KBM-7 (cell line): ENCODE measurements around the gene INHBC.
A peak's percentile ranks its signal among the peaks of the same experiment; 100 is the strongest.
"Not testable (repeated sequence)": the region's sequence is repeated elsewhere in the genome, so short reads cannot be mapped to it uniquely, and the experiment has no call there.

Source experiments
- DNase-seq: peaks from one replicate; pipeline ENCODE4 v3.0.0-alpha.2; 2015
- in situ Hi-C: fragments of 300-500 bp; cut with MboI; formaldehyde crosslinking; loops from 2 replicates; pipeline ENCODE4 v1.14.3; 2020; ENCODE audit warnings: low sequenced_read_pairs, low pct_unique_long_range_greater_than_20kb, mixed read lengths

Gene INHBC

GRCh38 chr12:57426948-57427347 lies 7.6 kb upstream of the INHBC start:
- DNase-seq, in situ Hi-C loops: not testable (repeated sequence)

GRCh38 chr12:57428965-57429364 lies 5.6 kb upstream of the INHBC start:
- in situ Hi-C loops: no loop called here
- no peak for DNase-seq

GRCh38 chr12:57429473-57430111 lies 5.0 kb upstream of the INHBC start:
- in situ Hi-C loops: no loop called here
- no peak for DNase-seq

- peak; percentile 49 for DNase-seq
- in situ Hi-C loops: no loop called here
Observed at GRCh38 chr12:57430112-57430930, 4.3 kb upstream of the INHBC start.

- in situ Hi-C loops: no loop called here
- DNase-seq: peak; percentile 98
Observed at GRCh38 chr12:57430931-57431566, 3.5 kb upstream of the INHBC start, which contains the start of gene R3HDM2. Gene R3HDM2 (minus strand): TSS chr12:57431043. CDS start chr12:57310428, 120,615 bp downstream.

- in situ Hi-C loops: no loop called here
Observed at GRCh38 chr12:57431654-57432188, 2.9 kb upstream of the INHBC start.

GRCh38 chr12:57433370-57433769 lies 1.2 kb upstream of the INHBC start:
- in situ Hi-C loops: no loop called here
- no peak for DNase-seq

More at GRCh38 chr12:57431654-57432188, 2.9 kb upstream of the INHBC start:
- DNase-seq: no peak

- DNase-seq: peak; percentile 51
- in situ Hi-C loops: no loop called here
Observed at GRCh38 chr12:57435293-57435692, 709 bp downstream of the INHBC start.

- DNase-seq: no peak
- in situ Hi-C loops: no loop called here
Observed at GRCh38 chr12:57438400-57438799, 3.8 kb downstream of the INHBC start.

- in situ Hi-C loops: no loop called here
- DNase-seq: no peak
Observed at GRCh38 chr12:57439762-57440266, 5.2 kb downstream of the INHBC start.

GRCh38 chr12:57441393-57441792 lies 6.8 kb downstream of the INHBC start:
- in situ Hi-C loops, DNase-seq: not testable (repeated sequence)

GRCh38 chr12:57441846-57442427 lies 7.4 kb downstream of the INHBC start:
- DNase-seq: no peak
- in situ Hi-C loops: no loop called here

GRCh38 chr12:57444337-57444736 lies 9.8 kb downstream of the INHBC start:
- DNase-seq, in situ Hi-C loops: not testable (repeated sequence)

- DNase-seq: no peak
- in situ Hi-C loops: no loop called here
Observed at GRCh38 chr12:57444744-57445143, 10.2 kb downstream of the INHBC start.

- in situ Hi-C loops: no loop called here
- no peak for DNase-seq
Observed at GRCh38 chr12:57446292-57446960, 11.8 kb downstream of the INHBC start.

GRCh38 chr12:57448669-57449068 lies 14.1 kb downstream of the INHBC start:
- in situ Hi-C loops: no loop called here

GRCh38 chr12:57449375-57449774 lies 14.8 kb downstream of the INHBC start:
- DNase-seq: no peak
- in situ Hi-C loops: no loop called here

More at GRCh38 chr12:57448669-57449068, 14.1 kb downstream of the INHBC start:
- DNase-seq: no peak

GRCh38 chr12:57450057-57450456 lies 15.5 kb downstream of the INHBC start:
- no peak for DNase-seq
- in situ Hi-C loops: no loop called here
